H1 (cell line): ENCODE results near the gene INHA. TPM values are rescaled to one million over a fixed set of nuclear protein-coding genes. Genes with fewer than 3 reads are reported as not detected.

Experiments used
- CTCF ChIA-PET: fragments of 300-600 bp; sonication (Branson Sonifier 250); formaldehyde crosslinking; loops from one replicate; lab custom pipeline; 2021; ENCODE audit not compliant: partially characterized antibody; lab: Charles Lee
- POLR2A ChIA-PET: fragments of 300-600 bp; sonication (Branson Sonifier 250); formaldehyde crosslinking; loops from one replicate; lab custom pipeline; 2021; ENCODE audit warnings: inconsistent platforms; ENCODE audit not compliant: partially characterized antibody; lab: Charles Lee
- DNase-seq, 2 experiments: peaks; one replicate each; pipeline versions ENCODE4 v3.0.0 to v3.0.0-alpha.2; 2010 to 2022; ENCODE audit warnings: low spot score in 2 of 2, low read depth in 1 of 2, mixed read lengths in 1 of 2
- FAIRE-seq: peaks from 2 replicates; lab custom pipeline; 2011; peaks lifted over from hg19 to GRCh38; lab: Jason Lieb, UNC
- H2AFZ ChIP-seq: 2 replicates; pipeline ENCODE4 v1.8.1; 2012; ENCODE audit warnings: low read length, inconsistent platforms
- H2AK5ac ChIP-seq: 2 replicates; pipeline ENCODE4 v1.6.1; 2013; ENCODE audit warnings: low read depth, low read length
- H2BK120ac ChIP-seq: replicated peaks from 2 replicates; pipeline ENCODE3; 2013; ENCODE audit warnings: low read depth, low read length, inconsistent platforms
- H2BK12ac ChIP-seq: 2 replicates; pipeline ENCODE4 v1.6.1; 2013; ENCODE audit warnings: low read depth, low read length
- H2BK15ac ChIP-seq: 2 replicates; pipeline ENCODE4 v1.6.1; 2013; ENCODE audit warnings: low read length
- H2BK20ac ChIP-seq: 2 replicates; pipeline ENCODE4 v1.6.1; 2013; ENCODE audit warnings: low read length
- H2BK5ac ChIP-seq: 2 replicates; pipeline ENCODE4 v1.6.1; 2013; ENCODE audit warnings: low read depth, low read length
- H3K14ac ChIP-seq: 2 replicates; pipeline ENCODE4 v1.6.1; 2013; ENCODE audit warnings: inconsistent platforms; ENCODE audit not compliant: insufficient read length
- H3K18ac ChIP-seq: 2 replicates; pipeline ENCODE4 v1.6.1; 2013; ENCODE audit warnings: low read length; ENCODE audit errors: extremely low read depth
- H3K23ac ChIP-seq: 2 replicates; pipeline ENCODE4 v1.6.1; 2013; ENCODE audit warnings: inconsistent platforms; ENCODE audit not compliant: insufficient read length
- H3K23me2 ChIP-seq: 2 replicates; pipeline ENCODE4 v1.6.1; 2013; ENCODE audit warnings: low read depth, low read length
- H3K27ac ChIP-seq: 2 replicates; pipeline ENCODE4 v1.6.1; 2011; ENCODE audit warnings: low read depth, low read length, inconsistent platforms
- H3K27me3 ChIP-seq, 4 experiments: replicated peaks in 1 of 4; 1 replicate in 1 of 4; 2 replicates in 3 of 4; pipeline versions ENCODE4 v1.6.1 to v1.8.1; 2011 to 2013; ENCODE audit warnings: low read length in 3 of 4, mild to moderate bottlenecking in 3 of 4, inconsistent platforms in 2 of 4, mixed read lengths in 2 of 4, moderate library complexity in 1 of 4; ENCODE audit not compliant: control insufficient read depth in 3 of 4, insufficient read depth in 3 of 4; ENCODE audit errors: extremely low read depth in 1 of 4
- H3K36me3 ChIP-seq, 4 experiments: 2 replicates each; pipeline versions ENCODE4 v1.6.1 to v1.8.1; 2011 to 2013; ENCODE audit warnings: mild to moderate bottlenecking in 4 of 4, low read length in 3 of 4, moderate library complexity in 2 of 4, control low read depth in 1 of 4, inconsistent platforms in 1 of 4; ENCODE audit not compliant: insufficient read depth in 4 of 4, control insufficient read depth in 2 of 4
- H3K4ac ChIP-seq: replicated peaks from 2 replicates; pipeline ENCODE3; 2013; ENCODE audit warnings: low read length, low read depth, mixed read lengths, inconsistent platforms; ENCODE audit not compliant: insufficient read length
- H3K4me1 ChIP-seq, 4 experiments: replicated peaks in 1 of 4; 1 replicate in 1 of 4; 2 replicates in 3 of 4; pipeline versions ENCODE4 v1.6.1 to v1.8.1; 2011 to 2013; ENCODE audit warnings: low read length in 3 of 4, inconsistent platforms in 2 of 4, mixed read lengths in 1 of 4; ENCODE audit not compliant: insufficient read depth in 4 of 4, control insufficient read depth in 3 of 4
- H3K4me2 ChIP-seq, 2 experiments: 2 replicates each; pipeline versions ENCODE4 v1.6.1 to v1.8.1; 2011 to 2013; ENCODE audit warnings: low read depth in 2 of 2, low read length in 2 of 2, control low read depth in 1 of 2, inconsistent platforms in 1 of 2, mild to moderate bottlenecking in 1 of 2; ENCODE audit not compliant: insufficient read depth in 1 of 2
- H3K4me3 ChIP-seq, 4 experiments: fragments of 200-600, 300-600 bp in 1 of 4; sonication (generic), shearing (Covaris generic), sonication (Bioruptor Twin) in 1 of 4; 2 replicates each; pipeline versions ENCODE4 v1.5.1 to v1.8.1; 2011 to 2016; ENCODE audit warnings: low read length in 4 of 4, low read depth in 3 of 4, control low read depth in 2 of 4, inconsistent platforms in 2 of 4, mild to moderate bottlenecking in 2 of 4, mixed read lengths in 1 of 4, moderate library complexity in 1 of 4; ENCODE audit not compliant: insufficient read depth in 2 of 4; ENCODE audit errors: extremely low read depth in 1 of 4
- H3K56ac ChIP-seq: replicated peaks from 2 replicates; pipeline ENCODE3; 2013; ENCODE audit warnings: low read depth, mild to moderate bottlenecking, mixed read lengths, low read length, inconsistent platforms; ENCODE audit not compliant: insufficient read length
- H3K79me1 ChIP-seq: 2 replicates; pipeline ENCODE4 v1.6.1; 2013; ENCODE audit warnings: low read depth, low read length, control low read depth
- H3K79me2 ChIP-seq, 2 experiments: 2 replicates each; pipeline versions ENCODE4 v1.6.1 to v1.8.1; 2012 to 2013; ENCODE audit warnings: low read length in 2 of 2, mild to moderate bottlenecking in 2 of 2, inconsistent platforms in 1 of 2; ENCODE audit not compliant: insufficient read depth in 2 of 2, control insufficient read depth in 1 of 2
- H3K9ac ChIP-seq, 4 experiments: replicated peaks in 1 of 4; 1 replicate in 1 of 4; 2 replicates in 3 of 4; pipeline versions ENCODE4 v1.6.1 to v1.8.1; 2011 to 2013; ENCODE audit warnings: low read depth in 3 of 4, low read length in 3 of 4, control low read depth in 2 of 4, mild to moderate bottlenecking in 2 of 4, moderate library complexity in 2 of 4, inconsistent platforms in 1 of 4; ENCODE audit errors: extremely low read depth in 1 of 4
- H3K9me3 ChIP-seq, 2 experiments: 2 replicates each; pipeline versions ENCODE4 v1.6.1 to v1.8.1; 2012 to 2013; ENCODE audit warnings: mild to moderate bottlenecking in 2 of 2, moderate library complexity in 2 of 2, control low read depth in 1 of 2, inconsistent platforms in 1 of 2, low read depth in 1 of 2, low read length in 1 of 2, mixed read lengths in 1 of 2; ENCODE audit not compliant: insufficient read depth in 2 of 2
- H4K20me1 ChIP-seq, 2 experiments: replicated peaks in 1 of 2; 2 replicates each; pipeline versions ENCODE3 to v1.8.1; 2011 to 2013; ENCODE audit warnings: inconsistent platforms in 2 of 2, low read length in 2 of 2, mild to moderate bottlenecking in 1 of 2; ENCODE audit not compliant: insufficient read depth in 2 of 2, control insufficient read depth in 1 of 2
- H4K5ac ChIP-seq: 2 replicates; pipeline ENCODE4 v1.6.1; 2013; ENCODE audit warnings: low read length, low read depth, mixed read lengths, inconsistent platforms; ENCODE audit not compliant: insufficient read length
- H4K8ac ChIP-seq: 2 replicates; pipeline ENCODE4 v1.8.0; 2013; ENCODE audit warnings: mild to moderate bottlenecking, moderate library complexity, low read length, inconsistent platforms; ENCODE audit not compliant: insufficient read depth; ENCODE audit errors: extremely low read depth
- H4K91ac ChIP-seq: replicated peaks from 2 replicates; pipeline ENCODE3; 2013; ENCODE audit warnings: low read length, mixed read lengths, inconsistent platforms; ENCODE audit not compliant: insufficient read length
- BACH1 ChIP-seq: IDR thresholded peaks from 2 replicates; pipeline ENCODE4 v1.6.1; 2012; ENCODE audit warnings: low read length, improper control_type of control experiment
- E2F6 ChIP-seq: IDR thresholded peaks from 2 replicates; pipeline ENCODE4 v1.6.1; 2012; ENCODE audit warnings: inconsistent platforms
- HDAC2 ChIP-seq, 2 experiments: fragments of 300-600 bp in 1 of 2; sonication (generic) in 1 of 2; IDR thresholded peaks; 2 replicates each; pipeline ENCODE4 v1.6.1; 2011 to 2012; ENCODE audit warnings: low read depth in 2 of 2, low read length in 2 of 2, mild to moderate bottlenecking in 2 of 2, moderate library complexity in 2 of 2, borderline replicate concordance in 1 of 2, inconsistent platforms in 1 of 2
- JUND ChIP-seq: IDR thresholded peaks from 2 replicates; pipeline ENCODE4 v1.6.1; 2011; ENCODE audit warnings: mild to moderate bottlenecking, improper control_type of control experiment, low read length
- KDM5A ChIP-seq: fragments of 200-600 bp; IDR thresholded peaks from 2 replicates; pipeline ENCODE4 v1.7.1; 2012; ENCODE audit warnings: mild to moderate bottlenecking, low read length, inconsistent platforms, mixed read lengths
- SAP30 ChIP-seq: fragments of 300-600 bp; sonication (generic); IDR thresholded peaks from 2 replicates; pipeline ENCODE4 v1.7.1; 2012; ENCODE audit warnings: low read length, moderate library complexity, mild to moderate bottlenecking, inconsistent platforms; ENCODE audit not compliant: insufficient read depth, insufficient replicate concordance
- SIN3A ChIP-seq, 2 experiments: IDR thresholded peaks in 1 of 2; conservative IDR thresholded peaks in 1 of 2; 2 replicates each; pipeline ENCODE4 v1.6.1; 2011 to 2012; ENCODE audit warnings: low read length in 2 of 2, improper control_type of control experiment in 1 of 2, low read depth in 1 of 2, mild to moderate bottlenecking in 1 of 2
- WGBS, 2 experiments: shearing (Covaris generic) in 1 of 2; methylation state at CpG; one replicate each; pipeline versions ENCODE4 v1.1.6 to v1.1.7; 2013 to 2015; ENCODE audit warnings: low lambda C conversion rate in 2 of 2, mixed read lengths in 2 of 2, inconsistent platforms in 1 of 2, low coverage in 1 of 2, missing lambda C conversion rate in 1 of 2; ENCODE audit not compliant: insufficient replicate concordance in 2 of 2, insufficient coverage in 1 of 2, insufficient read length in 1 of 2; ENCODE audit errors: extremely low coverage in 1 of 2, missing lambda C conversion rate in 1 of 2; 5-methylcytosine and 5-hydroxymethylcytosine counted together
- polyA plus RNA-seq, 7 experiments: library from polyadenylated mRNA; depleted of rRNA in 3 of 7; stranded (reverse) in 5 of 7; unstranded in 2 of 7; fragments of >200 nt in 5 of 7; fragments of 200-250 nt in 2 of 7; gene quantifications; 1 replicate in 5 of 7; 2 replicates in 1 of 7; 4 replicates in 1 of 7; pipeline versions ENCODE4 v1.2.1 to v1.2.3, GENCODE V29; 2011 to 2013; ENCODE audit warnings: missing spikeins in 2 of 7, mixed read lengths in 2 of 7
- total RNA-seq: library from RNA; stranded (reverse); fragmentation: NEBNext Ultra II Directional; extraction: Animal tissue kit (Norgen Biotek cat#: 25700); gene quantifications from 2 replicates; pipeline ENCODE4 v1.2.1, GENCODE V29; 2021

INHA gene
- total and polyA plus RNA-seq, 2 of the 8 experiments (the other 6 are each of a cell fraction or from before 2014, with no cell fraction given), result 0.65 to 2.7 TPM

GRCh38 chr2:219545943-219546352 is 26.2 kb upstream of the INHA start:
- no peaks in the 10 kb centered on the region for H3K9me3 ChIP-seq
- H3K36me3 ChIP-seq, result peaks cover 0 to 3% (median 2%) of the 10 kb centered on the region in 4 experiments; a peak in 2 of 8 replicates
- CTCF ChIA-PET, result interaction anchor here (1.3 to 113.1 kb wide), 4 partner anchors 14 to 88 kb away, joined by 3 to 7248 read pairs (median 156); partner anchors contain the start of genes DES, GMPPA and SPEG
- no peak overlapping the region for H2BK120ac ChIP-seq
- no peak overlapping the region for H3K14ac ChIP-seq
- no peak for FAIRE-seq
- H3K4me1 ChIP-seq, result peaks cover 2 to 15% (median 9%) of the 10 kb centered on the region in 4 experiments; a peak in 6 of 7 replicates
- H4K8ac ChIP-seq, result no peak overlapping the region
- H3K4me3 ChIP-seq, result no peak overlapping the region
- no peak overlapping the region for H3K56ac ChIP-seq
- peaks cover 14% of the 10 kb centered on the region; the same call in 1 of the 2 replicates for H3K23me2 ChIP-seq
- H3K4me2 ChIP-seq, result no peak overlapping the region
- H3K27me3 ChIP-seq, result peaks cover 0 to 9% (median 0%) of the 10 kb centered on the region in 4 experiments; a peak in 3 of 7 replicates
- no peak overlapping the region for H4K5ac ChIP-seq
- no peak overlapping the region for H2BK20ac ChIP-seq
- H3K9ac ChIP-seq, result no peak overlapping the region
- peaks cover 6% of the 10 kb centered on the region; the same call in 1 of the 2 replicates for H3K79me1 ChIP-seq
- 85% methylated on average over 4 of the region's 4 CpGs; no CpG with 5 or more reads in 1 of the 2 experiments for WGBS, 2 experiments
- H3K79me2 ChIP-seq, result peaks cover 0 to 6% of the 10 kb centered on the region in 2 experiments; a peak in 1 of 4 replicates
- no peak overlapping the region for H2BK12ac ChIP-seq
- no peak overlapping the region for H2BK5ac ChIP-seq
- H2AK5ac ChIP-seq, result no peak overlapping the region
- DNase-seq, result no peak
- H3K18ac ChIP-seq, result no peak overlapping the region
- POLR2A ChIA-PET, result interaction anchor here (1.3 to 3.3 kb wide), 4 partner anchors 8 to 56 kb away, joined by 5 to 44 read pairs (median 26); partner anchors contain the start of gene STK11IP
- H3K23ac ChIP-seq, result no peak overlapping the region
- H4K20me1 ChIP-seq, result peaks cover 9 to 19% of the 10 kb centered on the region in 2 experiments
- H2AFZ ChIP-seq, result no peak overlapping the region
- H3K27ac ChIP-seq, result no peak overlapping the region
- no peak overlapping the region for H2BK15ac ChIP-seq
- H4K91ac ChIP-seq, result no peak overlapping the region
- no peak overlapping the region for H3K4ac ChIP-seq
- TF ChIP-seq BACH1, result no peak
- TF ChIP-seq KDM5A, result no peak
- no peak for TF ChIP-seq JUND
- no peak for TF ChIP-seq HDAC2 (IDR thresholded peaks at IDR 0.05; ENCODE audit: borderline replicate concordance in 1 of 2, low read depth in 2 of 2, low read length in 2 of 2)
- TF ChIP-seq E2F6, result no peak
- TF ChIP-seq SAP30, result no peak
- no peak for TF ChIP-seq SIN3A (conservative IDR thresholded peaks at IDR 0.05 in 1 of 2, IDR thresholded peaks at IDR 0.05 in 1 of 2; ENCODE audit: low read depth in 1 of 2, low read length in 2 of 2)
